H7 (cell line): ENCODE data around the gene MRGPRF. TPM values are rescaled to one million over a fixed set of nuclear protein-coding genes. Genes with fewer than 3 reads are reported as not detected.

ENCODE experiments used
- total RNA-seq: library from RNA; depleted of rRNA; stranded (reverse); fragments of >200 nt; shearing (Covaris generic); gene quantifications from 2 replicates; pipeline ENCODE4 v1.2.3, GENCODE V29; 2014; rRNA removed

The MRGPRF gene
- total RNA-seq, 1 experiment from 2014 or later = 6.5 TPM

Other genes starting within 250 kb of the MRGPRF start
- 50.0 and 59.0 TPM in 2 replicates for gene CPT1A, start 171.3 kb downstream of the MRGPRF start, total RNA-seq
- 70.0 and 108 TPM in 2 replicates for gene MRPL21, start 109.4 kb downstream of the MRGPRF start, total RNA-seq
- 19.1 and 22.8 TPM in 2 replicates for gene IGHMBP2, start 109.4 kb downstream of the MRGPRF start, total RNA-seq
- not detected in 2 replicates for gene MRGPRD, start 32.3 kb downstream of the MRGPRF start, total RNA-seq
- 11.8 and 13.2 TPM in 2 replicates for gene TPCN2, start 35.7 kb upstream of the MRGPRF start, total RNA-seq
- 0.28 and 0.67 TPM in 2 replicates for gene SMIM38, start 142.7 kb upstream of the MRGPRF start, total RNA-seq